Iris pigment epithelial cell (primary cell): Measurements from ENCODE around the gene STKLD1.
"Not testable (repeated sequence)": the region's sequence is repeated elsewhere in the genome, so short reads cannot be mapped to it uniquely, and the experiment has no call there.

Experiments
- DNase-seq: peaks from one replicate; pipeline ENCODE4 v3.0.0-alpha.2; 2011; ENCODE audit warnings: low read depth

The STKLD1 gene

DNA sequence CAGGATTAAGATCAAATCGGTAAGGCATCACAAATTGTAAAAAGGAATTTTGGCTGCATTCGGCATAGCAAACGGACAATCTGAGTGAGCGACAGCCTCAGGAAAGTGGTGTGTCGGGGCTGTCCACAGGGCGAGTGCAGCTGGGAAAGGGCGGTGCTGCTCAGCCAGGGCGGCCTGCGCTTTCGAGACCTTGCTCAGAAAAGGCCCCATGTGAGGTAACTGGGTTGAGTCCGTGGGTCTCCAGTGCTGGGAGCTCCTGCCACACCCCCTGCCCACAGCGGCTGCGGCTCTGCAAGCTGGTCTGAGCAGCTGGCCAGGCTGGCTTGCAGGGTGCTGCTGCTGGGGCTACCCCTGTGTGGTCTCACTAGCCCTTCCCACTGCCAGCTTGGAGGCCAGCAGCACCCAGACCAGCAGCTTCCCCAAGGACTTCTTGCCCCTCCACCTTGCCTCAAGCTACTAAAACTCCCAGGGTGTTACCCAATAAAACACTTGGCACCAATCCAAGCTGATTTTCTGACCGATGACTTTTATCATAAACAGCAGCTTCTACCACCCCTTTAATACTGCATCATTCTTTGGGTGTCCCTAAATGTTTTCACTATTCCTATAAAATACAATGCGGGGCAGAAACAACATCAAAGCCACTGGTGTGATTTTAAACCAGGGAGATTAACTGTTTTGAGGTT is 13.7 kb upstream of the STKLD1 start:
- DNase-seq, result peak; percentile 42

DNA sequence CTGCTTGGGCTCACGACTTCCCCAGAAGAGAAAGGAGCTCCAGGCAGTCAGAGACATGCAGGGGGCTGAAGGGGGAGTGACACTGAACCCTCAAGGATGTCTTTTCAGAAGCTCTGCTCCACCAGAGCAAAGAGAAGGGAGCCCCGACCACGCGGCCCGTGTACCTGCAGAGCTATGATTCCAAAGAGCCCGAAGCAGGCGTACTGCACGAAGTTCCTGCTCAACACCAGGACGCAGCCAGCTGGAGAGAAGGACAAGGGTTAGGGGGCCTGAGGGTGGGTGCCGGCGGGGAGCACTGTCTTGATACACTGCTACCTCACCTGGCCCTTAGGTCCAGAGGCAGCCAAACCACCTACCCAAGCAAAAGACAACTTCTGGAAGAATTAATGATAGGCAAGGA is 9.7 kb upstream of the STKLD1 start:
- DNase-seq, result no peak

DNA sequence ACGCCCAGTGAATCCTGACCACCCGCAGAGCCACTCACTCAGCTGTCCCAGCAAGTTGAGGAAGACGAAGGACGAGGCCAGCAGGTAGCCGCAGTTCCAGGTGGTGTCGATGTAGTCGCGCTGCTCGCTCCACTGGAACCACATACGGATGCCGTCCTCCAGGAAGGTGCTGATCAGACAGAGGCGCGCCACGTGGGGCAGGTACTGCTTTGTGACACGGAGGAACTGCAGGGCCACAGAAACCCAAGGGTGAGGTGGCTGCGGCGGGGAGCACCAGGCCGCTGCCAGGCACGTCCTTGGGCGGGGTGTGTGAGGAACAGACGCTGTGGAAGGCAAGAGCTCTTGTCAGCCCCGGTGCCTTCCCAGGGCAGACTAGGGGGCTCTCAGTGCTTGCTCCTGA is 8.9 kb upstream of the STKLD1 start:
- DNase-seq, result no peak

DNA sequence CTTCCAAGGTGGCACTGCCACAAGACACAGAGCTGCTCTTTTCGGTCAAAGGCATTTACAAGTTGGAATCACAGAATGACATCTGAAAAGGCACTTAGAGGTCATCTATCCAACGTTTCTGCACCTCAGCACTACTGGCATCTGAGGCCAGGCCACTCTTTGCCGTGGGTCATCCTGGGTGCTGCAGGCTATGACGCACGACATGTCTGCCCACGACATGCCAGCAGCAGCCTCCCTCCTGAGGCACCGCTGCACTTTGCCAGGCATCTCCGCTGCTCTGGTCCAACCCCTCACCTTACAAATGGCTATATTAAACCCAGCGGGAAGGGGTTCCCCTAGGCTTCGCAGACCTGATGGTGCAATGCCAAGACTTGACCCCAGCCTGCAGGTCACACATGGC is 8.4 kb upstream of the STKLD1 start:
- no peak for DNase-seq

DNA sequence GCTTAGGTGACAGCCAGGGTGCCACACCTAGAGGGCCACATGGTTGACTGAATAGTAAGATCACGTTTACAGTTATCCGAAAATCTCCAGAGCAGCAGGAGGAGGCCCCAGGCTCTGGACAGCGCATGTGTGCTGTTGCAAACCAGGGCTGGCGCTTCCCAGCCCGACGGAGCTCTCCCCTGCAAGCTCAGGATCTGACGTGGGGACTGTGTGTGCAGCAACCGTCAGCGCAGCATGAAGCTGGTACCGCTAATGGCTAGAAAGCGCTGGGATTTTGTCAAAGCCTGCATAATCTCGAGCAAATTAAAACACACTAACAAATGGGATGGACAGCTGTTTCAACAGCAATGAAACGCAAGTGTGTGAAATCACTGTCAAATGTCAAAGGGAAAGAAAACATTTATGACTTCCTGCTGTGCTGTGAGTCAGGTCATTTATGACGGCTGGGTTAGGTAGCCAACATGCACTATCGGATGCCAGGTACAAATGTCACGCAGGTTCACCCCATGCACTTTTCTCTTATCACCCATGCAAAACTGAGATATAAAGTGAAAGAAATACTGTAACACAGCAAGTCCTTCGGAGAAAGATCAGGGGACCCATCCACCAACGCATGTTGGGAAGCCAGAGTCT is 7.8 kb upstream of the STKLD1 start:
- peak; percentile 19 for DNase-seq

DNA sequence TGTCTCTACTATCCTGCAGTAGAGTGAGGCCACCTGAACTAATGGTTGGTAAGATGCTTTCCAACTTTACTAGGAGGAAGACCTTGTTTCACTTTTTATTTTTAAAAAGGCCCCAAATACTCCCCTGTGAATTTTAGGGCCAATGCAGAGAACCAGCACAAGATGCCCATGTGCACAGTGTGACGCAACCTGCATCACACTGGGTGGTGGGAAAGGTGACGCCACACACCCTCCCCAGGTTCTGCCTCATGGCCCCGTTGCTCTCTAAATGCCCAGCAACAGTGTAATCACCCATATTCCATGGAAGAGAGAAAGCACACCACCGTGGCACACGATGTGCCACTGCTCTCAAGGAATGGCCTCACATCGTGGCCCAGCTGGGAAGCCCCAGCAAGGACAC is 6.7 kb upstream of the STKLD1 start:
- no peak for DNase-seq

DNA sequence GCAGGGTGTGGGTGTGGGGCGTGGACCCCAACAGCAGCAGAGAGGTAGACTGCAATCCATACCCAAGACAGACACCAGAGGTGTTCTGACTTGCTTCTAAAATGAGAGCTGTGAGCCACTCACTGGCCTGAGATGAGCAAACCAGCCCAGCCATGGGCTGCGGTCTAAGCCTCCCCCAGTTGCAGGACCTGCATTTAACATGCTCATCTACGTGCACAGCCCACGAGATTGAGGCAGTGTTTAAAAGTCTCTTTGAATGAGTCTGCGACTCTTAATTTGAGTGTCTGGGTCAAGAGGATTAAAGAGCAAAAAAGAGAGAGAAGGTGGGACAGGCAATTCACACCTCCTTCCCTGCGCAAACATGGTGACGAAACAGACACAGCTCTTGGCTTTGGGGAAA is 6.2 kb upstream of the STKLD1 start:
- DNase-seq, result no peak

DNA sequence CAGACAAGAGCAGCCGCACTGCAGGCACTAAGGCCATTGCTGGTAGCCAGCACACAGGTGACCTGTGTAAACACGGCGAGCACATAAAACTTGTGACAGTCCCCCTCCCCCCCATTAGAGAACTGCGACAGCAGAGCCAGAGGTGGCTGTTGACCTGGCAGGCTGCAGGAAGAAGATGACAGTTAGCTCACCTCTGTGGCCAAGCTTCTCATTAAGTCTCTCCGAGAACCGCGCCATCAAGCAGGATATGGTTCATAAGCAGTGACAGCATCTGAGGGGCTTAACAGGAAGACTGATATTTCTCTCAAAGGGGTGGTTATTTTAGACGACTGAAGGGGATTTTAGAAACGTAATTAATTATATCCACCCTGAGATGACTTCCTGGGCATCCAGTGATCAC is 5.5 kb upstream of the STKLD1 start:
- no peak for DNase-seq

DNA sequence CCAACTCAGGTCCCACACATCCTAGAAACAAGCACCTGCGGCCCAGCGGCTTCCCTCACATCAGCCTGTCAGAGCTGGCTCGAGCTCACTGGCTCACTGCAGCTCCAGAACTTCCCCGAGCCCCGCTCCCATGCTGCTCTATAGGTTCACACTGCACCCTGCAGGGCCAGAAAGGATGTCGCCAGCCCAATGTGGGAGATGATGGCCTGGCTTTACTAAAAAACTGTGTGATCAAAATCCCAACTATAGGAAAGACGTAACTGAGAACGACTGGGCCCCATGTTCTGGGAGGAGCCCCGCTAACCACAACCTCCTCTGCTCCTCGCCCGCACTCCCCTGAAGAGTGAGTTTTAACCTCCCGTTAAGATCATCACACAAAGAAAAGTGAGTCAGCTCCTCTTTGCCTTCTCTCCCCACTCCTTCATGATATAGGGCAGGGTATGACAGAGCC is 4.9 kb upstream of the STKLD1 start:
- DNase-seq, result peak; percentile 38

DNA sequence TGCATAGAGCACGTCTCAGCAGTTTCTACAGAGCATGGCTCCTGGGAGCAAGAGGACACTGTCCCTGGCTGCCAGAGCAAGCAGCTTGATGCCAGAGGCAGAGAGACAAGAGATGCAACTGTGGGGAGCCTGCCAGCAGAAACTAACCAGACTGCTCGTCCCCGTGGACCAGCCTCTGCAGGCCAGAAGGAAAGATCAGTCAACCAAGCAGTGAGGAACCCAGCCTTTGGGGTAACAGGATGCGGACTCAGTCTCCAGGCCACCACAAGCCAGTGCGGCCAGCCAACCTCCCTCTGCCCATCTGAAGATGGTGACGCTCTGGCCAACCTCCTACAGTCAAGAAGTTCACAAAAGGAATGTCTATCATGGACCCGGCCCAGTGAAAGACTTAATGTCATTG is 4.0 kb upstream of the STKLD1 start:
- DNase-seq, result no peak

DNA sequence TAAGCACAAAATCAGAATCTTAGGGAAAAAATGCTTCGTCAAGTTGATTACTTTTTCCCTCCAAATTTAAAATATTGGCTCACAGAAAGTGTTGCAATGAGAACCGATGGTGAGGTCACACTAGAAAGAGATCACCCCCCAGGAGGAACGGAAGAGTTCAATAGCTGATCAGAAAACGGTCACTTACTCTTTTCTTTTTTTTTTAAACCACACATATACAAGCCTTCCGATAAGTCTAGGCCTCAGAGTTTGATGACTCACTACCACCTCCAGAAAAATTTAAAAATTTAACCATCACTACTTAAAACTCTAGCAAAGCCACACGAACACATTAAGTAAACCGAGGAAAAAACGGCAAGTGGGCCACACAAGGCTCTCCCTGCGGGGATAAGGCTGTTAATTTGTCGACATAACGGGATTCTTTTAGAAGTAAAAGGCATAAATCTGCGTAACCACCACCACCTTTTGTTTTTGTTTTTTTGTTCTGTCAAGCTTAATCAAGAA is 1.5 kb upstream of the STKLD1 start:
- DNase-seq, result peak; percentile 73

DNA sequence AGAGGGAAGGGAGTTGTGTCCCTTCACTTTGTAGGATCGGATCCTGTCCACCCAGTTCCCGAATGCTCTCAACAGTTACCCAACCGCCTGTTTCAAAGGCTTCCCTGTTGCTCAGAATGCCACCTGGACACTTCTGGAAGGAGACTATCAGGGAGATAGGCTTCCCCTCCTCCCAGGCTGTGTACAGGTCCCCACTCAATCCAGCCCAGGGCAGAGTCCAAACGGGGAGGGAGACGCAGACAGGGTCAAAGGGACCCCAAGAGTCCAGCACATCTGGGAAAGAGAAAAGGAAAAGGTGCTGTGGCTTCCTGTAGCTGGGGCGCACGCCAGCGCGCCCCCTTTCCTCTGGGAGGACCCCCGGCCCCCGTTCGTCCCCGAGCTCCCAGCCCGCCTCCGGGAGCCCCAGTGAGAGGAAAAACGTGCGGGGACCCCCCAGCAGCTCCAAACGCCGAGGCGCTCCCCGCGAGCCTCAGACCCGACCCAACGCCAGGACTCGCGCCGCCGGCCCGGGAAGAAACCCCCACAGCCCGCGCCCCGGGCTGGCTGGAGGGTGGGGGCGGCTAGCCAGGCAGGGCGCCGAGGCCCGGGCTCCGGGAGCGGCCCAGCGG is 946 bp upstream of the STKLD1 start:
- peak; percentile 46 for DNase-seq

DNA sequence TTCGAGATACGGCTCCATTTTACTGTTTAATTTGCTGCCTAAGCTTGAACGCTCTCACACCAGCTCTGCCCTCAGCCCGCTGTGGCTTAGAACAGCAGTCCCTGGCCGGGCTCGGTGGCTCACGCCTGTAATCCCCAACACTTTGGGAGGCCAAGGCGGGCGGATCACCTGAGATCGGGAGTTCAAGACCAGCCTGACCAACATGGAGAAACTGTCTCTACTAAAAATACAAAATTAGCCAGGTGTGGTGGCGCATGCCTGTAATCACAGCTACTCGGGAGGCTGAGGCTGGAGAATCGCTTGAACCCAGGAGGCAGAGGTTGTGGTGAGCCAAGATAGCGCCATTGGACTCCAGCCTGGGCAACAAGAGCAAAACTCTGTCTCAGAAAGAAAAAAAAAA is 1.1 kb downstream of the STKLD1 start:
- not testable (repeated sequence) for DNase-seq

DNA sequence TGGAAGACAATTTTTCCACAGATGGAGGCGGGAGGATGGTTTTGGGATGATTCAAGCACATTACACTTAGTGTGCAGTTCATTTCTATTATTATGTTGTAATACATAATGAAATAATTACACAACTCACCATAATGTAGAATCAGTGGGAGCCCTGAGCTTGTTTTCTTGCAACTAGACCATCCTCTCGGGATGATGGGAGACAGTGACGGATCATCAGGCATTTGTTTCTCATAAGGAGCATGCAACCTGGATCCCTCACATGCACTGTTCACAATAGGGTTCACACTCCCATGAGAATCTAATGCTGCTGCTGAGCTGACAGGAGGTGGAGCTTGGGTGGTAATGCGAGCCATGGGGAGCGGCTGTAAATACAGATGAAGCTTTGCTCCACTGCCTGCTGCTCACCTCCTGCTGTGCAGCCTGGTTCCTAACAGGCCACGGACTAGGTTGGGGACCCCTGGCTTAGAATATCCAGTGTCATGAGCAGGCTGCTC is 1.6 kb downstream of the STKLD1 start:
- peak; percentile 26 for DNase-seq

DNA sequence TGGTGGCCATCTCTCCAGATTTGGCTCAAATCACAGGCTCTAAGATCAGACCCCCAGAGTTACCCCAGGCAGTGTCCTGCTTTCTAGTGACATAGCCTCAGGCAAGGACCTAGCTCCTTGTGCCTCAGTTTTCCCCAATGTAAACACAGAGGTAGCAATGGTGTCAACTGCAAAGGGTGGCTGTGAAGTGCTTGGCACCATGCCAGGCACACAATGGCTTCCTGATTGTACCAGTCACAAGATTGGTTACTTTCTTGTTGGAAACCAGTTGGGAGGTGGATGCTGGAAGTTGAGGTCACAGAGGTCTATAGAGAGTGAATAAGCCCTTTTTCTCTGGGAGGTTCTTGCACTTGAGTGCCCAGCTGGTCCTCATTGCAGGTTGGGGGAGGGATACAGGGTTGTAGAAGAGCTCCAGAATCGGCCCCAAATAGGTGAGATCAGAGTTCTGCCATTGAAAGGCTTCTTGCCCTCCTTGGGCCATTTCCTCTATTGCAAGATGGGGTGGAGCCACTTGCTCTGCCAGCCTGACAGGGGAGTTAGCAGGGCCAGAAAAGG is 2.3 kb downstream of the STKLD1 start:
- no peak for DNase-seq

DNA sequence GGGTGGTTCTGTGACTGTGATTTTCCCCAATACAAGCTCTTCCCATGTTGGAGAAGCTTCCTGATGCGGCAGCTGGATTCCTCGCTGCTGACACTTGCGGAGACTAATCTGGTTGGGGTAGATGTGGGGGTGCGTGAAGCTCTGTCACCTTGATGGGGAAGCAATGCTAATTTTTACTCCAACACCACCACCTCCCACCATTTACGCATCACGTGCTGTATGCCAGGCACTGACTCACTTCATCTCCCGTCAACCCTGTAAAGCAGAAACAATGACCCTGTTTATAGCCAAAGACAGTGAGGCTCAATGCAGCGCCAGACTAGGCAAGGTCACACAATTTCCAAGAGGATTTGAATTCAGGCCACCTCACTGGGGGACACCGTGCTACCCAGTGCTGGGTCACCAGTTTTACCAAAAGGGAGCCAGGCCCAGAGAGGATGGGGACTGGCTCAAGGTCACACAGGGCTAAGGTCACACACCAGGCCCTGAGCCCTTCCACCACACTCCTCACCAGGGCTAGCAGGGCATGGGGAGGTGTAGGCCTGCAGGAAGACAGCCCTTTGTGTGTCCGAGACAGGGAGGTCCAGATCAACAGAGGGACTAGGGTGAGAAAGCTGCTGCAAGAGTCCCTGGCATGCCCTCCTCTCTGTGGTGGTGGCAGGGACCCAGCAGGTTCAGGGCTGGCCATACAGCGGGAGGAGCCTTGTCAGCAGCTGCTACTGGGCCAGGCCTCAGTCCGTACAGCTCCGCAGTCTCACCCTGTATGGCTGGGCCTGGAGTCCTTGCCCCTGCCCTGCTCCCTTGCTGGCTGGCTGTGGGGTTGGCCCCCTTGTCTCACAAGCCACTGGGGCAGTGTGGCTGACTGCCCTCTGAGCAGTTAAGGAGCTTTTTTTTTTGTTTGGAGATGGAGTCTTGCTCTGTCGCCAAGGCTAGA is 3.3 kb downstream of the STKLD1 start:
- no peak for DNase-seq

DNA sequence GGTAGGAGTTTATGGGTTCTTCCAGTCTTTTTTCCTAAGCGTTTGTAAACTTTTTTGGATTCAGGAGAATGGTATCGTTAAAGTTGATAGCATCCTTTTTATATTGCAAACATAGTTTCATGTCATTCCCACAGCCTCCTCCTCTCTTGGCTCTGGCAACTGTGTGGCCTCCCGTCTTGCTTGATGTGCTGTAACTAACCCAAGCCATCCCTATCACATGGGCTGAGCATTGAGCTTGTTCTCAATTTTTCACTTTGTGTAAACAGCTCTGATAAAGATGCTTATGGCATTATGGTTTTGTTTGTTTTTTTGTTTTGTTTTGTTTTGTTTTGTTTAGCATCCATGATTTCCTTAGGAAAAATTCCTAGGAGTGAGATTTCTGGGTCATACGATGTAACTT is 4.6 kb downstream of the STKLD1 start:
- no peak for DNase-seq

DNA sequence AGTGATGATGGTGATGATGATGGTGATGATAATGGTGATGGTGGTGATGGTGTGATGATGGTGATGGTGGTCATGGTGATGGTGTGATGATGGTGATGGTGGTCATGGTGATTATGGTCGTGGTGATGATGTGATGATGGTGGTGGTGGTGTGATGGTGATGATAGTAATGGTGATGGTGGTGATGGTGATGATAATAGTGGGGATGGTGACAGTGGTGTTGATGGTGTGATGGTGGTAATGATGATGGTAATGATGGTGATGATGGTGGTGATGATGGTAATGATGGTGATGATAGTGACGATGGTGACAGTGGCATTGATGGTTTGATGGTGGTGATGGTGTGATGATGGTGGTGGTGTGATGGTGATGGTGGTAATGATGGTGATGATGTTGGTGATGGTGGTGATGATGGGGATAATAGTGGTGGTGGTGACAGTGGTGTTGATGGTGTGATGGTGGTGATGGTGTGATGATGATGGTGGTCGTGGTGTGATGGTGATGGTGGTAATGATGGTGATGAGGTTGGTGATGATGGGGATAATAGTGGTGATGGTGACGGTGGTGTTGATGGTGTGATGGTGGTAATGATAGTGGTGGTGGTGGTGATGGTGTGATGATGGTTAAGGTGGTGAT is 6.5 kb downstream of the STKLD1 start:
- DNase-seq, result no peak

DNA sequence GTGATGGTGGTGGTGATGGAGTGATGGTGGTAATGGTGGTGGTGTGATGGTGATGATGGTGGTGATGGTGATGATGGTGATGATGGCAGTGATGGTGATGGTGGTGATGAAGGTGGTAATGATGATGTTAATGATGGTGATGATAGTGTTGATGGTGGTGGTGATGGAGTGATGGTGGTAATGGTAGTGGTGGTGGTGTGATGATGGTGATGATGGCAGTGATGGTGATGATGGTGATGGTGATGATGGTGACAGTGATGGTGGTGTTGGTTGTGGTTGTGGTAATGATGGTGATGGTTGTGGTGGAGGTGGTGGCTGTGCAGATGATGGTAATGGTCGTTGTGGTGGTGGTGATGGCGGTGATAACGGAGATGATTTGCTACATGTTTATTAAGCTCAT is 7.3 kb downstream of the STKLD1 start:
- no peak for DNase-seq

DNA sequence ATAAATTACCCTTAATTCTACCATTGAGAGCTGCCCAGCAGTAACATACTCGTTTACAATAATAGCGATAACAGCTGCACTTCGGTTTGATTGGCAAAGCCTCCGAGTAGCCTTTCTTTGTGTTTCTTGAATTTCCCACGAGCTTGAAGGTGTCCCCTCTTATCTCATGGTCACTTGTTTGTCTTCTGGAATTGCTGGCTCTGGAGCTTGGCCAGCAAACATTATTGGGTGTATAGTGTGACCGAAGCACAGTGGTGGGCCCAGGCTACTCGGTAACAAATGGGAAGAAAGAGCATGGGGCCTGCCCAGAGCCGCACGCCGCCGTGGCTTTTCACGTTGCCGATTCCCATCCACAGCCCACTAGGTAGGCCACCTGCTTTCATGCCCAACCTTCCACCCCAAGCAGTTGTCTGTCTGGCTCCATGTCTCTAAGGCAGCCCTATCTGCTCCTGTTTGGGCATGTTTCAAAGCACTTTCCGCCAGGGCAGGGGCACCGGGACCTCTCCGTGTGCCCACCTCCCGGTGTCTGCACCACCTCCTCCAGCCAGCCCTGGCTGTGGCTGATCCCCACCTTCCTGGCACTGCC is 8.7 kb downstream of the STKLD1 start:
- no peak for DNase-seq

DNA sequence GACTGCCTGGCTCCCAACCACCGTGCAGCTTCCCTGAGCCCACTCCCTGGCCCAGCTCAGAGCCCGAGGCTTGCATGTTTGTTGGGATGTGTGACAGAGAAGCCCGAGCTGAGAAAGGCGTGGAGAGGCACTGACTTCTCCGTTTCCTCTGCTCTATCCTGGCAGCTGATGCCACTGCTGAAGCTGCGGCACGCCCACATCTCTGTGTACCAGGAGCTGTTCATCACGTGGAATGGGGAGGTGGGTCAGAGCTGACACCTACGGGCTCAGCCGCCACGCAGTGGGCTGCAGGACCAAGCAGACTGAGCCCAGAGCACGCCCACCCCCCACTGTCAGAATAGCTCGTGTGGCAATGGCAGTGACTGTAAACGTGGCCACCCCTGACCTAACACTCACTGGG is 9.3 kb downstream of the STKLD1 start:
- DNase-seq, result no peak
